GM21360 (cell line): ENCODE results near the gene ASPHD1.
"Not testable (repeated sequence)": the region's sequence is repeated elsewhere in the genome, so short reads cannot be mapped to it uniquely, and the experiment has no call there.

Experiments used
- ATAC-seq: cut with Tn5 transposase; IDR thresholded peaks from one replicate; pipeline ENCODE4 v1.9.1; 2021; ENCODE audit warnings: mild to moderate bottlenecking, moderate library complexity; ENCODE audit not compliant: unreplicated experiment

ASPHD1 gene

DNA sequence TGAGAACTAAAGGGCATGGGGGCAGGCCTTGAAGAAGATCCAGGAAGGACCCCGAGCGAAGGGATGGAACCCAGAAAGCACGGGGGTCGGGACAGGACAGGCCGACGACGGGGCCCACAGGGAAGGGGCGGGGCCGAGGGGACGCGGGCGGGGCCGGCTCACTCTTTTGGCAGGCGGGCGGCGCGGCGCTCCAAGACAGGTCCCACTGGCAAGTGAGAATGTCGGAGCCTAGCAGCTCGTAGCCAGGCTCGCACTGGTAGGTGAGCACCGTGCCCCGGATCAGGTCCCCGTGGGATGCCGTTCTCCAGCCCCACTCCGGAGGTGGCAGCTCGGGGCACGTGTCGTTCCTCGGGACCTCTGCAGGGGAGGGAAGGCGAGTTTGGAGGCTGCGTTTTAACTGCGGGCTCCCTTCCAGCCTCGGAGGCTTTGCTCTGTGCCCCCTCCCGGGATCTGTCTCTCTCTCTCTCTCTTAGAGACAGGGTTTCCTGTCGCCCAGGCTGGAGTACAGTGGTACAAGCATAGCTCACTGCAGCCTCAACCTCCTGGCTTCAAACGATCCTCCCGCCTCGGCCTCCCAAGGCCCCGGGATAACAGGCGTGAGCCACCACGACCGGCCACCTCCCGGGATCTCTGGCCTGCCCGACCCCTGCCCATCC is 23.6 kb upstream of the ASPHD1 start:
- no peak for ATAC-seq

DNA sequence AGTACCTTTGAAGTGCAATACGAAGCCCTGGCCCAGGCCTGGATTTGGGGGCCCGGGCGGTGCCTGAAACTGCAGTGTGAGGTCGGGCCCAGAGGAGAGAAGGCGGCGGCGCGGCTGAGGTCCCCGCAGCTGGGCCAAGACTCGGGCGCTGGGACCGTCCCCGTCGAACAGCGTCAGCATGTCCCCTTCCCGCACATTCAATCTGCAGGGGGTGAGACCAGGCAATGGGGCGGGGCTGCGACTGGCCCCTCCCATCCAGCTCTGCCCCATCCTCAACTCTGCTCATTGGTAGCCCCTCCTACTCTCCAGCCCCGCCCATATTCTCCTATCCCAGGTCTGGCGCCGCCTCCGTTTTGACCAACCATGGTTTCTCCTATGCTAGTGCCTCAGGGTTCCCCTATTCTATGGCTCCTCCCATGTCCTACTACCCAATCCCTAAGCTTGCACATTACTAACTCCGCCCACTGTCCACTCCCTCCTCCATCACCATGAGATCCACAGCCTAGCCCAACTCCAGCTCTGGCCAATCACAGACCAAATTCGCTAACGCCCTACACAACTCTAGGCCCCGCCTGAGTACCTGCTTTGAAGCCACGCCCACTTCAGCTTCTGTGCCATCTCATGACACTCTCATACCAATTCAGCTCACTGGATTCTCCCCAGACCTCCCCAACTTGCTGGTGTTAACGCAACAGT is 22.9 kb upstream of the ASPHD1 start:
- no peak for ATAC-seq

DNA sequence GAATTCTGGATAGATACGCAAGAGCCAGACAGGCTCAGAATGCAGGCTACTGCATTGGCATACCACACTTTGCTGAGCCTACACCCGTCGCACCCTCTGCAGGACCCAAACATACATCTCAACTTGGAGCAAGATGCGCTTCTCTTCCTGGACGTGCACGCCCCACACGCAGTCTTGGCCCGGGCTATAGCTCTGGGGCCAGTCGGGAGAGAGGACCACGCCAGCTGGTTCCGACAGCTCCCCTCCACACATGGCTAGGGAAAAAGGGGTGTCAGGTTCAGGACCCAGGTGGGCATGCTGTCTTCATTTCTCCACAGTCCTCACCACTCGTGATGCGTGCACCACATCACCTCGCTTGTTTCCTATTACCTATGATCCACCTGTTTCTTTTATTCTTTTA is 22.1 kb upstream of the ASPHD1 start:
- ATAC-seq, result no peak

DNA sequence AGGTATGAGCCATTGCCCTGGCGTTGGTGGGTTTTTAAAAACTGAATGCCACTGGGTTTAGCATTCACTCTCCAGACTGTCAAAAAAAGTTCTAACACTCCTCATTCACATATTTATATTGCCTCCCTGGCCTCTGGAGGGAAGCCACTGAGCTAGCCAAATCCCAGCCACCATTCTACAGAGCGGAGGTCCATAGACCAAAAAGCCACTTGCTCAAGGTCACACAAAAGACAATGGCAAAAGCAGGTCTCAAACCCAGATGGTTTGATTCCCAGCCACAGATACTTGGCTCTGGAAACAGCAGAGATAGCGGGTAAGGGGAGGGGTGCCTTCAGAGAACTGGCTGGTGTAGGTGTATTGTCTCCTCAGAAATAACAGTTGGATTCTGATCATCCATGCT is 19.2 kb upstream of the ASPHD1 start:
- ATAC-seq, result no peak

DNA sequence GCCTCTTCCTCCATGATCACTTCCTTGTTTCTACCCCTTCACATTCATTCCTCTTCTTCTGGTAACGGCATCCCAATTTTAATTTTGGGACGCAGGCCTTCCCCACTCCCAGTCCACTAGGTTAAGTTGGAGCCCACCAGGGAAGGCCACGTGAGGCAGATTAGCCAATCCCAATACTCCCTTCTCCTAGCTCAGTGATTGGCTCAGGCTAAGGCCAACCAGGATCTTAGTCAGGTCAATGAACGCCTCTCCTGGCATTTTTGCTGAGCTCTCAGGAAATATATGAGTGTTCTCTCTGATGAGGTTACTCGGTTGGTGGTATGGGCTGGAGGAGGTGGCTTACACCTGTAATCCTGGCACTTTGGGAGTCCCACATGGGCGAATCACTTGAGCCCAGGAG is 16.3 kb upstream of the ASPHD1 start:
- no peak for ATAC-seq

DNA sequence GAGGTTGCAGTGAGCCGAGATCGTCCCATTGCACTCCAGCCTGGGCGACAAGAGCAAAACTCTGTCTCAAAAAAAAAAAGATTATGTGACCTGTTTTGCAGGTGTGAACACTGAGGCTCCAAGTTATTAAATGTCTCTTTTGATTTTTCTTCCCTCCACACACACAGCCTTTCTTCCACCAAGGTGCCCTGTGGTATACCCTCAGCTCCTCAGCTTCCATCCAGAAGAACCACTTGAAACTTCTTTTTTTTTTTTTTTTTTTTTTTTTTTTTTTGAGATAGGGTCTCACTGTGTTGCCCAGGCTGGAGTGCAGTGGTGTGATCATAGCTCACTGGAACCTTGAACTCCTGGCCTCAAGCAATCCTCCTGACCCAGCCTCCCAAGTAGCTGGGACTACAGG is 10.9 kb upstream of the ASPHD1 start:
- ATAC-seq, result not testable (repeated sequence)

DNA sequence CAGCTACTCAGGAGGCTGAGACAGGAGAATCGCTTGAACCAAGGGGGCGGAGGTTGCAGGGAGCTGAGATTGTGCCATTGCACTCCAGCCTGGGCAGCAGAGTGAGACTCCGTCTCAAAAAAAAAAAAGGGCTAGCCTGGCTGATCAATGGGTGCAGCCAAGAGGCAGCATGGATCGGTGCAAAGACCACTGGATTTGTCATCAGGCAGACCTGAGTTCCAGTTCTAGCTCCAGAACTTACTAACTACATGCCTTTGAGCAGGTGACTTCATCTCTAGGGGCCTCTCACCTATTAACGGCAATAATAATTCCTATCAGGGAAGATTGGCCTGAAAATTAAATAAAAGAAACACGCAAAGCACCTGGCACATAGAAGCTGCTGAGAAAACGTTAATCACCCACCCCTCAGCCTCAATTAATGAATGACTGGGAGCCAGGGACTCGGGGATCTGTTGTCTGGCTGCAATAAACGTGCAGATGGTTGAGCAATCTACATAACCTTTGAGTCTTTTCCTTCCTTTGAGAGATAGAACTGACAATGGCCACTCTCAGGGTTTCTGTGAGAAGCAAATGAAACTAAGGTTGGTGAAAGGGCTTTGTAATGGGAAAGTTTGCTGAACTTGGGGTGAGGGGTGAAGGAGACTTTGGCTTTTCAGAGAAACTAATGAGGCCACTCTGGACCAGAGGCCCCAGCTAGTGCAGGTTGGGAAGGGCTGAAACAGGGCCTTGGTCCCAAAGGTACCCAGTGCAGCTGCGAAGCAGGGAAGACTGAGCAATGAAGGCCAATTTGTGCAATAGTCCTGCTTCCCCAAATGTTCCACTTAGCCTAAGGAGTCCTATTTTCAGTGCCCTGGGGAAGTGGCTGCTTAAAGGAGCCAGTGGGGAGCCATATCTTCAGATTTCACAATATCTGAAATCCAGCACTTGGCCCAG is 8.5 kb upstream of the ASPHD1 start:
- no peak for ATAC-seq

DNA sequence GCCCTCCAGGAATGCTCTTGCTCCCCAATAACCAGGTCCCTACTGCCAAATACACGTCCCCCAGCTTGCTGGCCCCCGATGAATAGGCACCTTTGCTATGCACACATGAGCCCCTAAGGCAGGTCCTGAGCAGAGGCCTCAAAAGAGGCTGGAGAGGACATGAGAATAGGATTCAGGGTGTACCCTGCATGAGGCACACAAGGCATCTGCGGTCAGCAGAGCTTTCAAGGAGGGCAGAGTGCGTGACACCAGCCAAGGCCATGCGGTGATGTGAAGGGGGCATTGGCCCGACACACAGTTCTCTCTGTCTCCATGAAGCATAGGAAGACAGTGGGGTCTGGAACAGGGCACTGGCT is 7.9 kb upstream of the ASPHD1 start:
- no peak for ATAC-seq

DNA sequence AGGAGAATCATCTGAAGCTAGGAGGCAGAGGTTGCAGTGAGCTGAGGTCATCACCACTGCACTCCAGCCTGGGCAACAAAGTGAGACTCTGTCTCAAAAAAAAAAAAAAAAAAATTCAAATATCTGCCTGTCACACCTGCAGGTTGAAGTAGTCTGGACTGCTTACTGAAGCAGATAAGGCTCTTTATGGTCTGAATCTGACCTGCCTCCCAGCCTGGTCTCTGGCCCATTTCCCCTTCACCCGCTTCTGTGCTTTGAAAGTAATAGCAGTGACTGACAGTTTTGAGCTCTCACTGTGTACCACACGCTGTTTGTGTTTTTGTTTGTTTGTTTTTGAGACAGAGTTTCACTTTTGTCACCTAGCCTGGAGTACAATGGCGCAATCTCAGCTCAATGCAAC is 6.7 kb upstream of the ASPHD1 start:
- no peak for ATAC-seq

DNA sequence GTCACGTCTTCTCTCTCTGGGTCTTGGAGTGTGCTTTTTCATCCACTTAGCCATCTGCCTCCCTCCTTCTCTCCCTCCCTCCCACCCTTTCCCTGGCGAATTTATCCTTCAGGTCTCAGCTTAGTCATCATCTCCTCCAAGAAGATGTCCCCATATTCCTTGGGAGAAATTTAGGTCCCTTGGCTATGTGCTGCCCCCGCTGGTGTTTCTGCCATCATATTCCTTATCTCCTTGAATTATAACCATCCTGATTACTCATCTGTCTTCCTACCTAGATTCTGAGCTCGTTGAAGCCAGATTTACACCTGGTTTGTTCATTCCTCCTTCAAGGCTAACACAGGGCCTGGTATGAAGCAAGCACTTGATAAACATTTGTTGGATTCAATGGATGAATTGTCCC is 5.9 kb upstream of the ASPHD1 start:
- no peak for ATAC-seq

DNA sequence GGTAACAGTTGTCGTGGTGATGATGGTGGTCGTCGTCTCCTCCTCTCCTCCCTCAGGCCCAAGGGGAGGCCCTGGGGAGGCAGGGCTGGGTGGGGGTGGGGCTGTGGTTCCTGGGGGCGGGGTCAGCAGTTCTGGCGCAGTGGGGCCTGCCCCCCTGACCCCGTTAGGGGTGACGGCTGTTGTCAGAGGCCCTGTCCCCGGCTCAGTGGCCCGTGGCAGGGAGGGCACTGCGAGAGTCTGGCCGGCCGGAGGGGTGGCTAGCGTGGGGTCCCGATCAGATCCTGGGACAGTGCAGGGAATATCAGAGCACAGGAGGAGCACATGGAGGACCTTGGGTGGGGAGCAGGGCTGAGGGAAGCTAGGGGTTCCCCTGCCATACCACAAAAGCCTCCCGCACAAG is 3.4 kb upstream of the ASPHD1 start:
- ATAC-seq, result no peak

DNA sequence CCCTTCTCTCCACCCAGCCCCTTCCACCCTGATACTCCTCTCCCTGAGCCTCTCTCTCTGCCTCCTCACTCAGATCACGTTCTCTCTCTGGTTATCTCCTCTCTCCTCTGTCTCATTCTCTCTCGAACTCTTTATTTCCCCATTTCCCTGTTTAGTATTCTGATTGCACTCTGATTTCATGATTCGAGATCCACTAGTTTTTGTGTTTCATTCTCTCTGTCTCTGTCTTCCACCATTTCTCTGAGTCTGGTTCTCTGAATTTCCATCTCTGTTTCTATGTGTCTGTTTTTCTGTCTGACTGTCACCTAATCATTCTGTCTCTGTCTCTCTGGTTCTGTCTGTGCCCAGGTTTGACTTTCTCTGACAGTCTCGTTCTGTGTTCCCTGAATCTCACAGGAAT is 3.0 kb upstream of the ASPHD1 start:
- ATAC-seq, result no peak

DNA sequence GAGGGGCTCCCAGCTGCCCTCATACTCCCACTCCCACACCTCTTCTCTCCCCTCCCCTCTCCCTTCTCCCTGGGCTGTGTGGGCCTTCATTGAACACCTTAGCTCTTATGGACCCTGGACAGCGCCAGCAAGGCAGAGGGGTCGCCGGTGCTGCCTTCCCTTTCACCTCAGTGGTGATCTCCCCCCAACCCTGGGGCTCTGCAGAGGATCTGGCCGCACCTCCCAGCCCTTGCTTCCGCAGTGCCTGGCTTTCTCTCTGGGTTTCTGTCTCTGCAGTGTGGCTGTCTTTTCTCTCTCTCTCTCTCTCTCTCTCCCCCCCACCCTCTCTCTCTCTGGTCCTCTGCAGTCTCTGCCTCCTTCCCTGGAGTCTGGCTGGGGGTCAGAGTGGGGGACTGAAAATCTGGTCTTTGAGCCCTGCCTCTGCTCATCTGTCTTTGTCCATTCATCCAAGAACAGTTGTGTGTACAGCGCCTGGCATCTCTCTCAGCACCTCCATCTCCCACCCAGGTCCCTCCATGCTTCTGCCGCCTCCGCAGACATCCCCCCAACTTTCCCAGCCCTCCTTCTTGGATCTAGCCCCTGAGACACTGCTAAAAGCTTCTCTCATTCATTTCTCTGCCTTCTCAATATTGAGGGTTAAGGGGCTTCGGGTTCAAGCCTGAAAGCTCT is 2.0 kb upstream of the ASPHD1 start:
- ATAC-seq, result no peak

DNA sequence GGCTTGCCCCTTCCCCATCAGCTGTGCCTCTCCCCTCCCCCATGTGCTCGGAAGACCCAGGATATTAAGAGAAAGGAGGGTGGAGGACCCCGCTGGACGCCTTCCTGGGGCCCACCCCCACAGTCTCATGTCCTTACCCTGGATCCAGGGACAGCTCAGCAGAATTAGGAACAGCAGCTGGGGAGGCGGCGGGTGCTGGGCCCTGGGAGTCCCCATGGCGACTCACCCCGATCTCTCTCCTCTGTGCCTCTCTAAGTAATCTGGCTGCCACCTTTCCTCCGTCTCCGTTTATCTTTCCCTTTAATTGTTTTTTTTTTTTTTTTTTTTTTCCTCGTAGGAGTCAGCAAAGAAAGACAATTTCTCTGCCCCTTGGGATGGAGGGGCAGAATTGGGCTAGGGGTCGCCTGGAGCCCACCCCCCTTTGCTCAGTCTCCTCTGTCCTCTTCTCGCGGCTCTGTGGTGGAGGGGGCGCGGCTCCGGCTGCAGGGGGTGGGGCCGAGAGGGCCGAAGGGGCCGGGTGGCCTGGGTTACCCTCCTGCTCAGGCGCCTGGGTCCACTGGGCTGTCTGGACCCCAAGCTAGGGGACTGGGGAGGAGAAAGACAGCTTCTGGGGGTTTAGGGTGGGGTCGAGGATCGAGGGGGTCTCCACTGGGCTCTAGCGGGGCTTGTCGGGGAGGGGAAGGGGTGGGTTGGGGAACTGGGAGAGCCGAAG is 1.3 kb upstream of the ASPHD1 start:
- ATAC-seq, result no peak

DNA sequence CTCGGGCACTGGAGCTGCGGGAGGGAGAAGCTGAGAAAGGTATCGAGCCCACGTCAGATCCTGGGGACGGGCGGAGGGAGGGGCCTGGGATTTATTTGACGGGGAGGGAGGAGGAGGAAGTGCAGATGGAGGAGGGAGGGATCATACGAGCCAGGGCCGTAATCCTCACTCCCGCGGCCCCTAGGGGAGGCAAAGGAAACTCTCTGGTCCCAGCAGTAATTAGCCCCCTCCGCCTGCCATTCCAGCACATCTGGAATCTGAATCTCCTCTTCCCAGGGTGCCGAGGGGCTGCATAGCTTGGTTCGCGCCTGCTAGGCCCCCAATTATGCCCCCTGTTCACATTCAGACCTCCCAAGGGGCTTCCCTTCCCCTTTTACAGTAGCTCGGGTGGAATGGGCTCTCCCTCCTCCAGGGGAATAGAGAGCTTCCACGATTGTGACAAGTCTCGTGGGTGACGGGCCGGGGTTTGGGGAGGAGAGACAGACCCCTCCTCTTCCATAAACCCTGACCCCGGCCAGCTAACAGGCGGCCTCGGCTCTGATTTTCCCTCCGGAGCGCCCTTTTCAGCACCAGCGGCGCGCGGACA is 679 bp upstream of the ASPHD1 start, which contains the start of gene SEZ6L2:
Gene SEZ6L2, minus strand, starts transcription at position 35 of the 586 bp plus-strand sequence. CDS start 531 bp downstream, outside the sequence.
- ATAC-seq, result no peak

DNA sequence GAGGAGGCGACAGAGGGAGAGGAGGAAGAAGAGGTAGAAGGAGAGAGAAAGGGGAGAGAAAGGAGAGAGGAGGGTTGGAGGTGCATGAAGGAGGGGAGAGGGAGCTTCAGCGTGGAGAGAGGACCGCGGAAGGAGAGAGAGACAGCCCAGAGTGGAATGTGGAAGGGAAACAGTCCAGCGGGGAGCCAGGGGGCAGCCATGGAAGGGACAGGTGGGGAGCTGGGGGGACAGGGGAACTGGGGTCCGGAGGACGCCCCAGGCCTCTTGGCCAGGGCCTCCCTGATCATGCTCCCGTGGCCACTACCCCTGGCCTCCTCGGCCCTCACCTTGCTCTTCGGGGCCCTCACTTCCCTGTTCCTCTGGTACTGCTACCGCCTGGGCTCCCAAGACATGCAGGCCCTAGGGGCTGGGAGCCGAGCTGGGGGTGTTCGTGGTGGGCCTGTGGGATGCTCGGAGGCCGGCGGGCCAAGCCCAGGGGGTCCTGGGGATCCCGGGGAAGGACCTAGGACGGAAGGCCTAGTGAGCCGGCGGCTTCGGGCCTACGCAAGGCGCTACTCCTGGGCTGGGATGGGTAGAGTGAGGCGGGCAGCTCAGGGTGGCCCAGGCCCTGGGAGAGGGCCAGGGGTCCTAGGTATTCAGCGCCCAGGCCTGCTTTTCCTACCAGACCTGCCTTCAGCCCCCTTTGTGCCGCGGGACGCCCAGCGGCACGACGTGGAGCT is 759 bp downstream of the ASPHD1 start:
- ATAC-seq, result no peak

DNA sequence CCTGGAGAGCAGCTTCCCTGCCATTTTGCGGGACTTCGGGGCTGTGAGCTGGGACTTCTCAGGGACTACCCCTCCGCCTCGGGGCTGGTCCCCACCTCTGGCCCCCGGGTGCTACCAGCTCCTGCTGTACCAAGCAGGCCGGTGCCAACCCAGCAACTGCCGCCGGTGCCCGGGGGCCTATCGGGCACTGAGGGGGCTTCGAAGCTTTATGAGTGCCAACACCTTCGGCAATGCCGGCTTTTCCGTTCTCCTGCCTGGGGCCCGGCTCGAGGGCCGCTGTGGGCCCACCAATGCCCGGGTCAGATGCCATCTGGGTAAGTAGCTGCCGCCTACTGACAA is 1.3 kb downstream of the ASPHD1 start:
- ATAC-seq, result no peak

DNA sequence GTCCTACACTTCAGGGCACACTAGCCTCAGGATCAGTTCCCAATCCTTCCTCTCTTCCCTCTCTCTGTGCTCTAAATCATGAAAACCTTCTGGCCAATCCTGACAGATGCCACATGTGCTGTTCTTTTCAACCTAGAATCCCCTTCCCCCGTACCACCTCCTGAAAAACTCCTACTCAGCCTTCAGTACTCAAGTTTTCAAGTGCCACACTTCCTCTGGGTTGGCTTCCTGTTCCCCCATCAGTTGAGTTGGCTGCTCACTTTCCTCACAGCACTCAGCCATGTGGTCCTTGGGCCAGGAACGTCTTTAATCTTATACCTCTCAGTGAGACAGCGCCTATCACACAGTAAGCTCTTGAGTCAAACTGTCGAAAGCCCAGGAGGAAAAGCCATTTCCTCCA is 3.3 kb downstream of the ASPHD1 start:
- ATAC-seq, result no peak

DNA sequence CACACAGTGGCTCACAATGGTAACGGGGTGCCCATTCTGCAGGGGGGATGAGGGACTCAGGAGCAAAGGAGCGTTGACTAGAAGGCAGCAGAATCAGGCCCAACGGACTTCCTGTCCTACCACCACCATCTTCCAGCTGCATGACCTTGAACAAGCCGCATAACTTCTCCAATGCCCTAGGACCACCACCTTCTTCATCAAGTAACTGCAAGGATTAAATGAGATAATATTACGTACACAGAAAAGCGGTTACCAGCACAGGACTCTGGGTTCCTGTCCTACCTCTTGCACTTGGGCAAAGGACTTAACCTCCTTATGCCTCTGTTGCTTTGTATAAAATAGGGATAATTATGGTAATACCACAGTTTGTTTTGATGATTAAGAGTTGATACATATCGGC is 4.7 kb downstream of the ASPHD1 start:
- no peak for ATAC-seq

DNA sequence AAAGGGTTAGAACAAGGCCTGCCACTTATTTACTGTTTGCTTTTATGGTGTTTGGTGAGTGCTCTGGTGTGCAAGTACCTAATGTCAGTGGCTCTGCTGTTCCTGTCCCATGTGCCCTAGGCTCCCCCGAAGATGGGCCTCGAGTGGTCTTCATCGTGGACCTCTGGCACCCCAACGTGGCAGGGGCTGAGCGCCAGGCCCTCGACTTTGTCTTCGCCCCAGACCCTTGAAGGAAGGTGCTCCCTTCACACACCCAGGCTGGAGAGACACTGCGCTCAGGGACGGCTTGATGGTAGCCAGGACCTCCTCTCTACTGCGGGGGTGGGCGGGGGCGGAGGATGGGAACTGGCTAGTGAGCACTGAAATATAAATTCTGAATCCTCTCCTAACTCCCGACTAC is 5.4 kb downstream of the ASPHD1 start:
- no peak for ATAC-seq
